ENCODE data around the gene NENF.

NENF gene

DNA sequence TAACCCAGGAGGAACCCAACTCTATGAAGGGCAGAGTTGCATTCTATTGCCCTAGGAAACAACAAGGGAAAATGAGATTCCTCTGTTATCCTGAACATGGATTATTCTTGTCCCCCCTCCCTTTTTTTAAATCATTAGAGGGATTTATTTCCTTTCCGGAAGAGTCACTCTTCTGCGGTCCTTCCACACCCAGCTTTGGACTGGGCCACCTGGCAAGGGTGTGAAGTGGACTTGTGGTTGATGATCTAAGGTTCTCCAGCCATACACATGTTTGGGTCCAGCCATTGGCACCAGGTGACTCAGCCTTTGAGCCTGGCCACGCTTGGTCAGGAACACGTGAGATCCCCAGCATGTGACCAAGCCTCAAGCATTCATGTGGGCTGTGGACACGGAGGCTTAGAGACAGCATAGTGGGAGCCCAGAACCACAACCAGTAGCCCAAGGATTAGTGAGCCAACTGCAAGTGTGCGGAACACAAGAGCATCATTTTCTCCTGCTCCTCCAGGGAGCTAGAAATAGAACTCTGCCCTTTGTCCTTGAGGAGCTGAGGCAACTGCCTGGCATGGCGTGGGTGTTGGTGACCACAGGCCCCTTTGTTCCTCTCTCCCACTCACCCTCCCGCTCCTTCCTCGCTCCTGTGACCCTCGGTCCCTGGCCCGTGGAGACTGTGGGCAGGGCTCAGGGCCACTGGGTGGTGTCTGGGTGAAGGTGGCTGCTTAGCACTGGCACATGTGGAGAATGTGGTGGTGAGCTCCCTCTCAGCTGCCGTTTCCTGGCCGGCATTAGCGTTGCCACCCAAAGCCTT lies 50.1 kb downstream of the NENF start:
- DNase-seq: no peak

DNA sequence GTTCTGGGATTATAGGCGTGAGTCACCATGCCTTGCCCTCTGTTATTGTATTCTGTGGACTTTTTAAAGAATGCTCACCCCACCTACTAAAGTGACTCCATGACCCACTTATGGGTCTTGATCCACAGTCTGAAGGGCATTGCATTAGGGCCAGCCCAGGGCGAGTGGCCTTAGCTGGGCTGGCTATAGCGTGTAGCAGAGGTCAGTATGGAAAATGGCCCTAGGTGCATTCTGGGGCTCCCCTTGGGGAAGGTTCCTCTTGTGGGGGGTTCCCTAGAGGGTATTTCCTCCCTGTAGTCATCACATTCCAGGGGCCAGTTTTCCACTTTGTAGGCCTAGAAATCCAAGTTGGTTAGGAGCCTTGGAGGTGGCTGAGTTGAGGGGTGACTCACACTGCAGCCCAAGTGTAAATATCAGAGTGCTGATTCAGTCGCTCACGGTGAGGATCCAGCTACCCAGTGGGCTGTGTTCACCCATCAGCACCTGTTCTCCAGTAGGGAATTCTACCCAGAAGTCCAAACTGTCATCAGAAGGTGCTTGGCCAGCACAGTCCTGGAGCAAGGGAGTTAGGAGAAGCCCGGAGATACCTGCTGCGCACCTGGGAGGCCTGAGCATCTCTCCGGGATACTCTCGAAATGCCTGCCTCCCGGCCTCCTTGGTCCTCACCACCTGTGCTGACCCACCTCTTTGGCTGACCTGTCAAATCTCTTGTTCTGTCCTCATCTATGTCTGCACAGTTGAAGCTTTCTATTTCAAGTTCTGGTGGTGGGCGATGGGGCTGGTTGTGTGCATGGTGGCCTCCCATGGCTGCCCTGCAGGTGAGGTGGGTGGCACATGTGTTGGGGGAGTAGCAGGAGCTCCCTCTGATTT lies 52.2 kb downstream of the NENF start:
- DNase-seq: no peak

DNA sequence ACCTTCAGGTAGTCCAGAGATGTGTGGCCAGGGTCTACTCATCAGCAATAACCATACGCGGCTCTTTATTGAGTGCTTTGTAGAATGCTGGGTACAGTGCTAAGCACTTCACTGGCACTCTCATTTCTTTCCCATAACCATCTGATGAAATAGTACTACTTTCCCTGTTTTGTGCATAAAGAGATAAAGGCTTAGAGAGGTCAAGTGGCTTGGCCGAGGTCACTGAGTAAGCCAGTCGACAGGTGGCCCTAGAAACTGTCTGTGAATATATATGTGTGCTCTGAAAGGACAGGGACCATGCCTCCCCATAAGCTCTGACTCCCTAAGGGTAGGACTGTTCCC lies 52.8 kb downstream of the NENF start:
- no peak for DNase-seq

- DNase-seq: no peak
Observed at GRCh38 chr1:212485913-212486618, 53.3 kb downstream of the NENF start.

GRCh38 chr1:212486619-212486975 lies 53.9 kb downstream of the NENF start:
- DNase-seq: no peak

GRCh38 chr1:212487286-212487685 lies 54.6 kb downstream of the NENF start:
- no peak for DNase-seq

- no peak for DNase-seq
Observed at GRCh38 chr1:212487774-212488435, 55.2 kb downstream of the NENF start.

DNA sequence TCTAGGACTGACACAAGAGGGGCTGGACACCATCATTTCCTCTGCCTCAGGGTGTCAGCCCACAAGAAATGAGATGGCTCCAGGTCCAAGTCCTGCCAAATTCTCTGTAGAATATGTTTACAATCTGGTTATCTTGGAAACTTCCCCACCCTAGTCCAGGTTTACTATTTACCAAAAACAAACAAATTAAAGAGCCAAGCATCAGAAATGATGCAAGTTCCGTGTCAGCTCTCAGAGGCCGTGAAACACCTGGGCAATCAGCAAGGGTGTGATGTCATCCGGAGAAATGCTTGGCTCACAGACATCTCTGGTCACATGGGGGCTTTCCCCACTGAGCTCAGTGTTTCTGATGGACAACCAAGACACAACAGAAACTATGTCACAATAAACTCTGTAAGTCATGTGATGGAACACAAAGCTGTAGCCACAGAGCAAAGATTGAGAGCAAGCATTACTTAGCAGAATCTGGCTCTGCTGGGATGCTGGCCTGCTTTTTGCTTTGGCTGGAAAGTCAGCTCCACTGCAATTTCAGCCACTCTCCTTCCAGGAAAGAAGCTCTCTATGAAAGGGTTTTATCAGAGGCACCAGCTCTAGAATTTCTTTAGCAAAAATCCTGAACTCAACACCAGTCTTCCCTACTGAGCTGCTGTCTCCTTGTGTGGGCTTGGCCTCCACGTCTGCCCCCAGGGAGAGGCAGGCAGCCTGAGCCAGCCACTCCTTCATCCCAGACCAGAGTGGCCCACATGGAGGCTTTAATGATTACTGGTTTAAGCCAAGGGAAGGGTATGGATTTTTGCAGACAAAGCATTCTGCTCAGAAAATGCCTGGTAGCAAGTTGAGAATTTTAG lies 55.9 kb downstream of the NENF start:
- no peak for DNase-seq

DNA sequence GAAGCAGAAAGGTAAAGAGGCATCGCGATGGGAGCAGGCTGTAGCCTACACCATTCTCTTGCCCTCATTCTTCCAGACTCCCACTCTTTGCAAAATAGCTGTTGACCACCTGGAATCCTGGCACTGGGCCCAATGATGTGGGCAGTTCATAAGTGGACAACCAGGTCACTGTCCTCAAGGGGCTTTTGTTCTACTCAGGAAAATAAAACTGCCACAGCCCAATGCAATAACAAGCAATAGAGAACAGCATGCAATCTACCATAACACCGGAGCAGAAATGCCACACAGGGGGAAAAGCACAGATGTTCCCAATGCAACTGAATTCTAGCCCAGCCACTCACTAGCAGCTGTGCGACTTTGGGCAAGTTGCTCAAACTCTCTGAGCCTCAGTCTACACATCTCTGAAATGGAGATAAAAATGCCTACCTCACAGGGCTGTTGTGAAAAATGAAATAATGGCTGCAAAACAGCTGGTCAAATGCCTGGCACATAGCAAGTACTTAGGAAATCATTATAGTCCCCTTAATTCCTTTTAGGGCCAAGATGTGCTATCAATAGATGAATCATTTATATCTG lies 56.7 kb downstream of the NENF start:
- DNase-seq: no peak

DNA sequence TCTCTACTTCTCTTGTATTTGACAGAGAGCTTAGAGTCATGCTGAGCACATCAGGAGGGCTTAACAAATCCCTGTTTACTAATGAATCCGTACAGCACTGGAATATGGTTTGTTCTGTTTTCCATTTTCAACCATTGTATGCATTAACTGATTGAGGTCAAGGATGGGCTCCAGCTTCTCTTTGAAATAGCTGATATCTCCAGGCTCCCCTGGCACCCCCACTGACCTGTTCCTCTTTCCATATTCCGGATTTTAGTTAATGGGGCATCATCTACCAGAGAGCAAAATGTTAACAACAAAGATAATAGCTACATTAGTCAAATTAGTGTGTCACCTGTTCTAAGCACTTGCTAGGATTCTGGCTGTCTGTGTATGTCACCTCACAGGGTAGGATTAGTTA lies 57.6 kb downstream of the NENF start:
- no peak for DNase-seq

GRCh38 chr1:212491454-212491853 lies 58.7 kb downstream of the NENF start:
- no peak for DNase-seq
